Stimulated activated CD8-positive, alpha-beta memory T cell treated with anti-CD3 and anti-CD28 coated beads, Interleukin-4, amount 100 ng/mL, for 24 hours (primary cell): ENCODE measurements around the gene SNRNP25.
"Not testable (repeated sequence)": the region's sequence is repeated elsewhere in the genome, so short reads cannot be mapped to it uniquely, and the experiment has no call there.

Experiments used
- DNase-seq: peaks from one replicate; pipeline ENCODE4 v3.0.0-alpha.2; 2020; ENCODE audit warnings: low read depth

SNRNP25 gene

GRCh38 chr16:53346-54236, at the start of gene SNRNP25, which contains the start of gene POLR3K:
TSS of gene SNRNP25 (plus strand) at chr16:53828. CDS start at chr16:54017, 189 bp downstream.
TSS of gene POLR3K (minus strand) at chr16:53608. CDS start at chr16:53586, 22 bp downstream.
- DNase-seq = peak; percentile 96

DNA sequence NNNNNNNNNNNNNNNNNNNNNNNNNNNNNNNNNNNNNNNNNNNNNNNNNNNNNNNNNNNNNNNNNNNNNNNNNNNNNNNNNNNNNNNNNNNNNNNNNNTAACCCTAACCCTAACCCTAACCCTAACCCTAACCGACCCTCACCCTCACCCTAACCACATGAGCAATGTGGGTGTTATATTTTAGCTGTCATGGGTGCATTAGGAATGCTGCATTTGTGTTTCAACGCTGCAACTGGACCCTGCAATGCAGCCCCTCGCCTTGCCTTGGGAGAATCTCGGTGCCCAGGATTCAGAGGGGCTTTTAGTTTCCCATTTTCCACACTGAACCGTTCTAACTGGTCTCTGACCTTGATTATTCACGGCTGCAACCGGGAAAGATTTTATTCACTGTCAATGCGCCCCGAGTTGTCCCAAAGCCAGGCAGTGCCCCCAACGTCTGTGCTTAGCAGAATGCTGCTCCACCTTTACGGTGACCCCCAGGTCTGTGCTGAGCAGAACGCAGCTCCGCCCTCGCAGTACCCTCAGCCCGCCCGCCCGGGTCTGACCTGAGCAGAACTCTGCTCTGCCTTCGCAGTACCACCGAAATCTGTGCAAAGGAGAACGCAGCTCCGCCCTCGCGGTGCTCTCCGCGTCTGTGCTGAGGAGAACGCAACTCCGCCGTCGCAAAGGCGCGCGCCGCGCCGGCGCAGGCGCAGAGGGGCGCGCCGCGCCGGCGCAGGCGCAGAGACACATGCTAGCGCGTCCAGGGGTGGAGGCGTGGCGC, 43.5 kb upstream of the SNRNP25 start:
- no peak for DNase-seq

- DNase-seq = peak; percentile 76
These were observed 42.9 kb upstream of the SNRNP25 start for GRCh38 chr16:10772-11171.

DNA sequence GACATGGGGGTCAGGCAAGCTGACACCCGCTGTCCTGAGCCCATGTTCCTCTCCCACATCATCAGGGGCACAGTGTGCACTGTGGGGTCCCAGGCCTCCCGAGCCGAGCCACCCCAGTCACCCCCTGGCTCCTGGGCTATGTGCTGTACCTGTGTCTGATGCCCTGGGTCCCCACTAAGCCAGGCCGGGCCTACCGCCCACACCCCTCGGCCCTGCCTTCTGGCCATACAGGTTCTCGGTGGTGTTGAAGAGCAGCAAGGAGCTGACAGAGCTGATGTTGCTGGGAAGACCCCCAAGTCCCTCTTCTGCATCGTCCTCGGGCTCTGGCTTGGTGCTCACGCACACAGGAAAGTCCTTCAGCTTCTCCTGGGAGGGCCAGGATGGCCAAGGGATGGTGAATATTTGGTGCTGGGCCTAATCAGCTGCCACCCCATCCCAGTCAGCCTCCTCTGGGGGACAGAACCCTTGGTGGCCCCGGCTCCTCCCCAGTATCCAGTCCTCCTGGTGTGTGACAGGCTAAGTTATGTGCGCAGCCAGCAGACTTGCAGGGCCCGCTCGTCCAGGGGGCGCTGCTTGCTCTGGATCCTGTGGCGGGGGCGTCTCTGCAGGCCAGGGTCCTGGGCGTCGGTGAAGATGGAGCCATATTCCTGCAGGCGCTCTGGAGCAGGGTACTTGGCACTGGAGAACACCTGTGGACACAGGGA, 36.4 kb upstream of the SNRNP25 start:
- not testable (repeated sequence) for DNase-seq

- DNase-seq = not testable (repeated sequence)
These were observed 32.7 kb upstream of the SNRNP25 start for GRCh38 chr16:20886-21285.

- not testable (repeated sequence) for DNase-seq
These were observed 29.5 kb upstream of the SNRNP25 start for GRCh38 chr16:24151-24550.

DNA sequence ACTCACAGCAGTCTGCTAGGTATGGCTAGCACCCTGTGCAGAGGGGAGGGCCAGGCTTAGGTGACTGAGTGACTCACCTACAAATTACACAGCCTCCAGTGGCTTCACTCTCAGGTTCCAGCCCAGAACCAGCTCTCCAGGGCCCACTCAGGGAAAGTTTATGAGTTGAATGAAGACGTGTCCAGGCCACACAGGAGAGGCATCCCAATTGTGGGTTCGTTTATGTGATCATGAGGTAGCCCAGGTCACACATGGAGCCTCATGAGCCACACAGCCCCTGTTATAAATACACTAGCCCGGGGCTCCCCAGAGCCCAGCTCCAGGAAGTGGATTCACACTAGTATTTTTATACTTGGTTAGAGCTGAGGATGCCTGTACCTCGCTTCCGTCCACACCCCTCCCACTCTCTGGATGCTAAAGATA, 27.7 kb upstream of the SNRNP25 start:
- DNase-seq = not testable (repeated sequence)

DNA sequence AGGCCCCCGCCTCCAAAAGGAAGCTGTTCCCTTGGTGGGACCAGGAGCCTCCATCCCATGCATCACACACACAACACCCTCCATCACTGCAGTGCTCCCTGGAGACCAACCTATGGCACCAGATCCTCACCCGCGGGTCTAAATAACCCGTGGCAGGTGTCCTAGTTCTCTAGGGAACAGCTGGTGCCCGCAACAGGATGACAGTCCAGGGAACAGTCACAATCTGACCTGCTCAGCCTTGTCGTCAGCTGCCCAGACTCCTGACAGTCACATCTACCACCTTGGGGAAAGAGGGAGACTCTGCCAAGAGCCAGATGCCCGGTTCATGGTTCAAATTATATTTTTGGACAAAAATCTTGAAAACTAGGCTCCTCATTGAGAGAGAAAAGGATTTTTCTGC, 23.0 kb upstream of the SNRNP25 start:
- not testable (repeated sequence) for DNase-seq

DNA sequence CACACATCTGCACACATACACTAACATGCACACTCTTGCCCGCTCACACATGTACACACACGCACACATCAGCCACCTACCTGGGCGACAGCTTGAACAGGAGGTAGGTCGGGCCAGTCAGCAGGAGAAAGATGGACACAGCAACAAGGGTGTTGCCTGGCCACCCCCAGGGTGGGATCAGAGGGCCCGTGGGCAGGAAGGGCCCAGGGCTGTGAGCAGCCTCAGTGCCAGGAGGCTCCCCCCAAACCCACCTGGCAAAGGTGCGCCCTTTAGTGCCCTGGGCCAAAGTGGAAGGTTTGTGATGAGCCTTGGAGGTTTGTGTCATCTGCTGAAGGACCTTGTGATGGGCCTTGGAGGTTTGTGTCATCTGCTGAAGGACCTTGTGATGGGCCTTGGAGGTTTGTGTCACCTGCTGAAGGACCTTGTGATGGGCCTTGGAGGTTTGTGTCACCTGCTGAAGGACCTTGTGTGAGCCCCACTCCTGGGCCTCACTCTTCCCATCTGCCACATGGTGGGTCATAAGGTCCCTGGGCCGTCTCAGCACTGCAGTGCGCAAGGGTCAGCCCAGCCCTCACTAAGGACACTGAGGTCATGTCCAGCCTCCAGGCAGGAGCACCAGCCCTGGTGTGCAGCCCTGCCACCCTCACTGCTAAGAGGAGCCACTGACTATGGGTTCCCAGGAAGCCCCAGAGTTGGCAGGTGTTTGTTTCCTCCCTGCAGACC, 20.3 kb upstream of the SNRNP25 start:
- DNase-seq = not testable (repeated sequence)

GRCh38 chr16:33877-34647, 19.6 kb upstream of the SNRNP25 start:
- DNase-seq = no peak

GRCh38 chr16:34648-34987, 19.0 kb upstream of the SNRNP25 start:
- no peak for DNase-seq

DNA sequence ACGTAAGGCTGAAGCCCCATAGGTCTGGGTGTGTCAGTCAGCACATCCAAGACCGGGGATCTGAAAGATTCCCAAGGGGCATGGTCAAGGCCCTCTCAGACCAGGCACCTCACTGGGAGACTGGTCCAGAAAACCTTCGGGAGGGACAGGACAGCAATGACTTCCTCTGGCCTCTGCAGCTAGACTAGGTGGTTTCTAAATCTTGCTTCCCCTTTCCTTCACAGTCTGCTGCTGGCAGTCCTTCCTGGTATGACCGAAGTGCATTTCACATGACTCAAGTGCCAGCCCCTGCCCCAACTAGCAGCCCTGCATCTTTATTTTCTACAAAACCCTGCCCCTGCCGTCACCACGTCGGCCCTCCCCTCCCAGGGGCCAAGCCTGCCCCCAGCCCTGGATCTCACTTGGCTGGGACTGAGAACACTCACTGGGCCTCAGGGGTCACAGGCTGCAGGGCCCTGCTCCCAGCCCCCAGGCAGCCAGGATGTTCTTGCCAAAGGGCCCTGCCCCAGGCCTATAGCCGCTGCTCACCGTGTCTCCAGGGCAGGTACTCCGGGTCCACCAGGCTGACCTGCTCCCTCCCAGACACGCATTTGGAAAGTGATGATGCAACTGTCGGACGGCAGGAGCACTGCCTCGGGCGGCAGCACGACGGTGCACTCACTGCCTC, 18.5 kb upstream of the SNRNP25 start:
- DNase-seq = no peak

DNA sequence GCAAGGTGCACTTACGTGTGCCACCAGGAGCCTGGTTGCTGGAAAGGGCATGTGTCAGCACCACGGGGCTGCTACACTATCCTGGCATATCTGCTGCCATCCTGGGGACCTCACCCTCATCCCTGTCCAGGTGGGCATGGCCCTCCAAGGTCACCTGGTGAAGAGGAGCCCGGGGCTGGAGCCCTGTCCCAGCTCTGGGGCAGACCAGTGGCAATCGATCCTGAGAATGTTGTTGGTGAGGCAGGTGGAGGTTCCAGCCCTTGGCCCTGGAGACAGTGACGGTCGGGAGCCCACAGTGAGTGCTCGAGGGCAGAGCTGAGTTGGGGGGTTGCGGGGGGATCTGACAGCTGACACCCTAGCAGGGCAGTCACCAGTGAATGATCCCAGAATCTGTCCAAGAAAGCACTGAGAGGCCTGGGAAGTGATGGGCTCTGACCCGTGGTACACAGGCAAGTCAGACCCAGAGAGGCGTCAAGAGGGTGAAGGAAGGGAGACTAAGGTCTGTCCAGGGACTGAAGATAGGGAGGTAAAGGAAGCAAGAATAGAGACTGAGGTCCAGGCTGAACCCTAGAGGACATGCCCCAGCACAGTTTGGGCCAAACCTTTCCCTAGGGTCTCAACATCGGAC, 17.8 kb upstream of the SNRNP25 start:
- DNase-seq = no peak

- no peak for DNase-seq
These were observed 17.2 kb upstream of the SNRNP25 start for GRCh38 chr16:36336-36984.

- DNase-seq = no peak
These were observed 16.1 kb upstream of the SNRNP25 start for GRCh38 chr16:37511-37910.

DNA sequence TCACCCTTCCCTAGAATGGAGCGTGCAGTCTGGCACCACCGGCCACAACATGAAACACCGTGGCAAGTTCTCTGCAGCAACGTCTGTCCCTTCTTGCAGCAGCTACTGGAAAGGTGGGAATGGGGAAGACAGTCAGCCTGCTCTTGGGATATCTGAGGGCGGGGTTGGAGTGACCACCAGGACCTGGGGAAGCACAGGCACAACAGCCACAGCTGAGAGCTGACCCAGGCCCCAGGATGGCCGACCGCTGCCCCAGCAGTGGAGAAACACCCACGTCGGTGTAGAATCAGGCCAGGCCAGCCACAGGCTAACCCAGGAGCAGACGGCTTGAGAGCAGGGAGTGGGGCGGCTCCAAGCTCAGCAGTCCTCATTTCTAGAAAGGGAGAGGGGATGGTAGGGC, 15.4 kb upstream of the SNRNP25 start:
- not testable (repeated sequence) for DNase-seq

- peak; percentile 38 for DNase-seq
These were observed 14.4 kb upstream of the SNRNP25 start for GRCh38 chr16:38941-39892.

DNA sequence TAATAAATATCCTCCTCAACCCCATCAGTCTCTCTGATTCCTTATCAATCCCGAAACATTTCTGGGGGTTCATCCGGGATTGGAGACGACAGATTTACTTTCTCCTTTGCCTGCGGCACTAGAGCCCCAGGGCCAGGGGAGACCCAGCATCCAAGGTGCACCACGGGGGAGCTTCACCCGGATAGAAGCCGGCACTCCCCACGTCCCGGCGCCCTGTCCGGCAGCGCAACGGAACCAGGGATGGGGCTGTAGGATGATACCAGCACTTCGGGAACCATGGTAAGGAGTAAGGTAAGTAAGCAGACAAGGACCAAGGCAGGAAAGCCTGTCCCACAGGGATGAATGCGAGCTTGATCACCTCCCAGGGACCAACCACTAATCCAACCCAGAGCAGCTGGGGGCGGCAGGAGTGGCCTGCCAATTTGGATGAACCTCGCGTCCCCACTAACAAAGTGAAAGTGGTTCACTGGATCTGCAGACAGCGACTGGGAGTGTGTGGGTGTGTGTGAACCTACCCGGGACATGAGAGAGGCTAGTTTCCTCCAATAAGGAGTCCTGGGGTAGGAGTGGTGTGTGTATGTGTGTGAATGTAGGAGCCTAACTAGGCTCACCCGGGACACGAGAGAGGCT, 12.1 kb upstream of the SNRNP25 start:
- DNase-seq = no peak
